ENCODE results near the gene ZNF311.
"Not testable (repeated sequence)": the region's sequence is repeated elsewhere in the genome, so short reads cannot be mapped to it uniquely, and the experiment has no call there.

ZNF311 gene

DNA sequence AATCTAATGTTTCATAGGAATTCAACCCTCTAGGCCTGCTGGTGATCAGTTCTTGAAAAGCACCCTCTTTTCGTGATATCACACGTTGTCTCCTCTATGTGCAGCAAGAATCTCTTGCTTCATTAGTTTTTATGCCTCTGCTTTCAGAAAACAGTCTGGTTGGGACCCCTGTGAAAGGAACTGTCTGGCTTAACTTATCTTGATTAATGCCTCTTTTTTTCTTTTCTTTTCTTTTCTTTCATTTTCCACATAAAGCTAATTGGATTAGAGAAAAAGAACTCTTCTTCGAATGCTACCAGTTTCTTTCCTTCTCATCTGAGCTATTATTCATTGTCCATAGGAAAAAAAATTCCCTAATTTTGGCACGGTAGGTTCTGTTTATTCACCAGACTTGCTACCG lies 21.3 kb downstream of the ZNF311 start:
- no peak for DNase-seq (ENCODE audit: low read depth in 2 of 3, low spot score in 2 of 3)

DNA sequence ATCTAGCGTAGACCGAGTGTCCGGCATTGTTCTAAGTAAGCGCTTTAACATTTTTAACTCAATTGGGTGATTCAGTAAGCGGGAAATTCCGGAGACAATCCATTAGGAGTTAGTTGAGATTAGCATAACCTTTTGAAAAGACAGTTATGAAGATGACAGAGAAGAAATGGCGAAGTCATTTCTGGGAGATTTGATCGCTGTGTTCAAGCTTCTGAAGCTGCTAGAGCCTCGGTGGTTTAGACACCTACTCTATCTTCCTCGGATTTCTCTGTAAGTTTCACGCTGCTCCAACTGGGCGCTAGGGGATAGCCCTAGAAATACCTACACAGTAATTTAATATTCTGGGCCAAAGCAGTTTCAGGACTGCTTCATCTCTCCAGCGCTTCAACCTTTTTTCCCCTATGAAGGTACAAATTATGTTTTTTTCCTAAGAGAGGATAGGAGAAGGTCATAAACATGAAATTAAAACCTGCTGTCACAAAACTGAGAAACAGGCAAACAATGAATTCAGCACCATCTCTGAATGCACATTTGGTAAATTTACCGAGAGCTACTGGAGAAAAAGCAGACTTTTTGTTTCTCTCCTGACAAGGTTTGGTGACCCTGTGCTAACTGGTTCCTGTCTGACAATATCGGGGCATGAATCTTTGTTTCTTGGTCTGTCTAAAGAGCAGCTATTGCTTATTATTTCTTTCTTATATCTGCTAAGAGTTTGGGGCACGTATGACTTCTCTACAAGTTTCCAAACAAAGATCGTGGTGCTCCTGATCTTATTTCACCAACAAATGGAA lies 22.4 kb downstream of the ZNF311 start:
- DNase-seq (ENCODE audit: low read depth in 2 of 3, low spot score in 2 of 3), result no peak

DNA sequence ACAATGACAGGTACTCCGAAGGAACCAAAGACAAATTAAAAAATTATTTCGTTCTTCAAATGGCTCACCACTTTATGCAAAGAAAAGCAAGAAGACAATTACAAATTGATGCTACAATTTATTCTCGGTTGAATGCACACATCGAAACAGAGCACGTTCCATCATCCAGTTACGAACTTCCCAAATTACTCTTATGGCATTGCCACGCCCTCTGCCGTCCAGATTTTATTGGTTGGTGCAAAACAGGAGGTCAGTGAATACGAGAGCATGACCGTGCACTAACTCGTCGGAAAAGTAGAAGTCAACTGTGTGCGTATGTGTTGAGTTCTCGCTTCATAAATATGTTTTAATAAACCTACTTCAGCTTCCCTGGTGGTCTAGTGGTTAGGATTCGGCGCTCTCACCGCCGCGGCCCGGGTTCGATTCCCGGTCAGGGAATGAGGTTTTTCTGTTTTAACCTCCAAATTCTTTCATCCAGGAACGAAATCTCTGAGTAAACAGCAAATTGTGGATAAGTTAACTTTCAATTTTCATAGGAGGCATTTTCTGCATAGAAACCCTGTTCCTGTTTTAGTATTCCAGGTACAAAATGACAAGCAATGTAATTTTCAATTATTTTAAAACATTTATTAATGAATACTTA lies 23.2 kb downstream of the ZNF311 start:
- DNase-seq (ENCODE audit: low read depth in 2 of 3, low spot score in 2 of 3), result peak; percentile 53 to 84 (median 79)

DNA sequence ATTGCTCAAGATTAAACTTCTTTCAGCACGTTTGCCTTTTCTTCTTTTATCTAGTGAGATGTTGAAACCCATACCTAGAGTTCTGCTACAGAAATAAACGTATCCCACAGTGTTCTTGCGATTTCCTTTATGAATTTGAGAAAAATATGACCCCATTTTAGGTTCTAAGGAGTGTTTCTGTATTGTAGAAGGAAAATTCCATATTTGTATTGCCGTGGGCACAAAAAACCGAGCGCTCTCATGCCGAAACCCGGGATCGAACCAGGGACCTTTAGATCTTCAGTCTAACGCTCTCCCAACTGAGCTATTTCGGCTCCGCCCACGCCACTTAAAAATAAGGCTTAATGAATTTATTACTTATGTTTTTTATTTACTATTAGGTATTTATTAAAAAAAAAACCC lies 23.7 kb downstream of the ZNF311 start:
- DNase-seq (ENCODE audit: low read depth in 2 of 3, low spot score in 2 of 3), result peak; percentile 52 to 78 (median 76)

DNA sequence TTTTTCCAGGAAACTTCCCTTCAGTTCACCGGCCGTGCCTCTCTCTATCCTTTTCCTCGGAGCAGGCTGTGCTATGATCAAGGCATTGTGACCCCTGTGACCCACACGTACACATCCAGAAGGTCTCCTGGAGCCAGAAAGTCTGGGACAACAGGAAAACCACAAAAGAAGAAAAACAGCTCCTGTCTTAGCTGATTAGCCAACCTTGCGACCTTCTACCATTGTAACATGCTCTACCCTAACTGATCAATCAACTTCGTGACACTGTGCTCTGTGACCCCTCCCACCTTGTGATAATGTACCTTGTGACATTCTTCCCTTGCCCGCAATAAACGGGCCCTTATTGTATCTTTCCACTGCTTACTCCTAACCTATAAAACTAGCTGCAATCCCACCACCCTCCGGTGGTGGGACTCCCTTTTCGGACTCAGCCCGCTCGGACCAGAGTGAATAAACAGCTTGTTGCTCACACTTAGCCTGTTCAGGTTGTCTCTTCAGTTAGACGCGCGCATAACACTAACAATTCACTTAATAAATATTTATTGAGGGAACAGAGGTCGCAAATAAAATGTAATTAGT lies 24.2 kb downstream of the ZNF311 start:
- no peak for DNase-seq (ENCODE audit: low read depth in 2 of 3, low spot score in 2 of 3)

DNA sequence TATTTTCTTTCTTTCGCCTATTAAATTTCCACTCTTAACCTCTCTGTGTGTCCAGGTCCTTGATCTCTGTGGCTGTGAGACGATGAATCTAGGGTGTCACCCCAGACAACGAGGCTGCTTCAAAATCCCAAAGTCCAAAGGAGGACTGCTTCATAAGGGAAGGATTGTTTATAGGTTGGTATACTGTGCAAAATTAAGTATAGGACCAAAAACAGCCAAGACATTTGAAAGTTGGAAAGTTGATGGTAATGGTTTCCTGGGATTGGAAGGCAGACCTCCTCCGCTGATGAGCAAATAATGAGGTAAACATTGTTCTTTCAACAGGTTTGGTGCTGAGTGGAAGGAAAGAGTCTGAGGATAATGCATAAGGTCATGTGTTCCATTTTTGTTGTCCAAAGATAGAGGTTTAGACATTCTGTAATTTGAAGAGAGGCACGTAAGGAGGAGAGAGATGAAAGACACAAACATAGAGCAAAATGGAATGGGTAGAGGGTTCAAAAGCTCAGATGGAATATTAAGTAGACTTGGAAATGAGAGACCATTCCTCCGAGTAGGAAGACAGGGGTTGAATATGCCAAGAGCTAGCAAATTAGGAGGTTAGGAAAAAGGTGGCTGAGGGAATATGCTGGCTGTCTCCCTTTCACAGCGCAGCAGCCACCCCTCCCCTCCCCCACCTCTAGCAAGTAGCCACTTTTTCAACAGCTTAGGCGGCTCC lies 24.8 kb downstream of the ZNF311 start:
- no peak for DNase-seq (ENCODE audit: low read depth in 2 of 3, low spot score in 2 of 3)

DNA sequence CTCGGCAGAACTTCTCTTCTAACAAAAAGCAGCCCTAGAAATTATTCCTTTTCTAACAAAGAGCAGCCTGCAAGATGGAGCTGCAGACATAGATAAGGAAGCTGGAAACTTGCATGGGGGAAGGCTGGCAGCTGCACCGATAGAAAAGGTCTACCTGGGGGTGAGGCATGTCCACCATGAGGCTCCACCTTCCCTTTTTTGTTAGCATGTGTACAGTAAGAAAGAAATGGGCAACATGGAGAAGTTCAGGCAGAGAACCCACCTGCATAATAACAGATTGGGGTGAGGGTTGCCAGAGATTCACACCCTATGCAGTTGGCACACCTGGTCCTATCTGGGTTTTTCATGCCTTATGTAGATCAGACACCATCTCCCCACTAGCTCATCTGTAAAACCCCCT lies 25.4 kb downstream of the ZNF311 start:
- no peak for DNase-seq (ENCODE audit: low read depth in 2 of 3, low spot score in 2 of 3)

DNA sequence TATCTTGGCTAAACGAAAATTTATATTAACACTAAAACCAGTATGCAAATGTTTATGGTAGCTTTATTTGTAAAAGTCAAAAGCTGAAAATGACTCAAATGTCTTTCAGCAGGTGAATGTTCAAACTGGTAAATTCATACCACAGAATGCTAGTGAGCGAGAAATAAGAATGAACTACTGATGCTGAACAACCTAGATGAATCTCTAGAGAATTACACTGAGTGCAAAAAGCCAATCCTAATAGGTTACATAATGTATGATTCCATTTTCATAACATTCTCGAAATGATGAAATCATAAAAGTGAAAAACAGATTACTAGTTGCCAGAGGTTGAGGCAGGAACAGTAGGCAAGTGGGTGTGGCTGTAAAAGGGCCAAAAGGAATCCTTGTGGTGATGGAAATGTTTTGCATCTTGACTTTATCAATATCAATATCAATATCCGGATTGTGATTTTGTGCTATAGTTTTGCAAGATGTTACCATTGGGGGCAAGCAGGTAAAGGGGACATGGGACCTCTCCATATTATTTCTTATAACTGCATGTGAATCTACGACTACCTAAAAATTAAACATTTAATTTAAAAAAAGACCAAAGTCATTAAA lies 26.1 kb downstream of the ZNF311 start:
- DNase-seq (ENCODE audit: low read depth in 2 of 3, low spot score in 2 of 3), result no peak

DNA sequence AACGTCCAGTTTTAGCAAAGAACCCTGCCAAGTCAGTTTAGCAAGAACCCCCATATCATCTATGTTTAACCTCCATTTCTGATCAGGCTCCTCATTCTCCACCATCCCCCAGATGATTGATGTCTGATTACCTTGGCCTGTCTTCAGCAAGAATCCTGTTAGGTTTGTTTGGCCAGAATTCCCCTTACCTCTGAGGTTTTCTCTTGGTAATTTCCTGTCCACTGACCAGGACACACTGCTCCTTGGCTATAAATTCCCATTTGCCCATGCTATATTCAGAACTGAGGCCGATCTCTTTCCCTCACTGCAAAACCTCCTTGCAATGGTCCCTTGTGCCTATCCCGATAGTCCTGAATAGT lies 27.0 kb downstream of the ZNF311 start:
- DNase-seq (ENCODE audit: low read depth in 2 of 3, low spot score in 2 of 3), result no peak

DNA sequence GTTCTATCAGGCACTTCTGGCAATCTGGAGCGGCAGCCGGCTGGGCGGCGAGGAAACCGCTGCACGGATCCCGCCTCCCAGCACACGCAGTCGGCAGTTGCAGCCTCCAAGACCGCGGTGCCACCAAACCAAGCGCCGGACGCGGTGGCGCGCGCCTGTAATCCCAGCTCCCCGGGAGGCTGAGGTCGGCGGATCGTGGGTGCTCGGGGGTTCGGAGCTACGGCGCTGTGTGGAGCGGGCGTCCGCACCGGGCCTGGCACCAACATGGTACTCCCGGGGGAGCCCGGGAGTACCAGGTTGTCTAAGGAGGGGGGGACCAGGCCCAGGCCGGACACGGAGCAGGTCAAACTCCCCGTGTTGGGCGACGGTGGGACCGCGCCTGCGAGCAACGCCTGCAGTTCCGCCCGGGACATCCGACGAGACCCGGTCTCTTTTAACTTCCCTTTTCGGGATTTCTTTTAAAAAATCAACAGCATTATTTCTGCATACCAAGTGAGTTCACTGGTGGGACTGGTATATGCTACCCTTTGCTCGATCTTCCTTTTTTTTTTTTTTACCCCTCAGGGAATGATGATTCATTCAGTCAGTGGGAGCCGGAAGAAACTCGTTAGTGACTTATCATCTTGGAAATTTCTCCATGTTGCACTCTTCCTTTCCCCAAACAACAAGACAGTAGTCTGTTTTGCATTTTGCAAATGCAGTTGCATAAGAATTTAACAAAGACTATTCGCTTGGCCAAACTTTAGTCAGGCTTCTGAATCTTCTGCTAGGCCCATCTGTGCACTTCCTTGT lies 27.6 kb downstream of the ZNF311 start:
- no peak for DNase-seq (ENCODE audit: low read depth in 2 of 3, low spot score in 2 of 3)

DNA sequence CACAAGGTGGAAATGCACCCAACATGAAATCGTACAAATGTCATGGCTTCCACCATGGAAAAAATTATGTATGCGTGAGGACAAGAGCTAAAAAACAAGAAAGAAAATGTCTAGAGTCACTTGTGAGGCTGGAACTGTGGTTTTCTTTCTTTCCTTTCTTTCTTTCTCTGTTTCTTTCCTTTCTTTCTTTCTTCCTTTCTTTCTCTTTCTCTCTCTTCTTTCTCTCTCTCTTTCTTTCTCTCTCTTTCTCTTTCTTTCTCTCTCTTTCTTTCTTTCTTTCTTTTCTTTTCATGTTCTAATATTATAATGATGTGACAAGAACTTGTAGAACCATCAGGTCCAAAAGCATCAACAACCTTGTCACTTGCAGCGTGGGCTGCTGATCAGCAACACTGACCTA lies 28.4 kb downstream of the ZNF311 start:
- no peak for DNase-seq (ENCODE audit: low read depth in 2 of 3, low spot score in 2 of 3)

DNA sequence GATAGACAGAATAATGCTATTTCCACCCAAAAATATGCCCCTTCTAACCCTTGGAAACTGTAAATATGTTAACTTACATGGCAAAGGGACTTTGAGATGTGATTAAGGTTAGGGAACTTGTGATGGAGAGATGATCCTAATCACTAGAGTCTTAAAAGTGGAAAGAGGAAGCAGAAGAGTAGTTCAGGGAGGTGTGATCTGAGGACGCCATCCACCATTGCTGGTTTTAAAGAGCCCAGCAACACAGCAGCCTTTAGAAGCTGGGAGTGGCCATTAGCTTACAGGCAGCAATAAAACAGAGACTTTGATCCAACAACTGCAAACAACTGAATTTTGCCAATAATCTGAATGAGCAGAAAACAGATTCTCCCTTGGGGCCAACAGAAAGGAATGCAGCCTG lies 30.6 kb downstream of the ZNF311 start:
- DNase-seq (ENCODE audit: low read depth in 2 of 3, low spot score in 2 of 3), result no peak

DNA sequence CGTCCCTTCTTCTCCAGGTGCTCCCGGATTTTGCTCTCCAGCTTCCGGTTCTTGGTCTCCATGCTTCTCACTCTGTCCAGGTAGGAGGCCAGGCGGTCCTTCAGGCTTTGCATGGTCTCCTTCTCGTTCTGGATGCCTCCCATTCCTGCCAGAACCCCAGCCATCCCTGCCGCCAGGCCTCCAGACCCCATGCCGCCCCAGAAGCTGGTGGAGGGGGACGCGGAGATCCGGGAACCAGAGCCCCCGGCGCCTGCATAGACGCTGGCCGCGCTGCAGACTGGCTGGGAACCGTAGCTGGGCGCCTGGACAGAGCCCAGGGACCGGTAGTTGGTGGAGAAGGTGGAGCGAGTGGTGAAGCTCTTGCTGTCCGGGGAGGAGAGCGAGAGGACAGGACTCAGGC lies 35.1 kb downstream of the ZNF311 start:
- not testable (repeated sequence) for DNase-seq (ENCODE audit: low read depth in 2 of 3, low spot score in 2 of 3)

DNA sequence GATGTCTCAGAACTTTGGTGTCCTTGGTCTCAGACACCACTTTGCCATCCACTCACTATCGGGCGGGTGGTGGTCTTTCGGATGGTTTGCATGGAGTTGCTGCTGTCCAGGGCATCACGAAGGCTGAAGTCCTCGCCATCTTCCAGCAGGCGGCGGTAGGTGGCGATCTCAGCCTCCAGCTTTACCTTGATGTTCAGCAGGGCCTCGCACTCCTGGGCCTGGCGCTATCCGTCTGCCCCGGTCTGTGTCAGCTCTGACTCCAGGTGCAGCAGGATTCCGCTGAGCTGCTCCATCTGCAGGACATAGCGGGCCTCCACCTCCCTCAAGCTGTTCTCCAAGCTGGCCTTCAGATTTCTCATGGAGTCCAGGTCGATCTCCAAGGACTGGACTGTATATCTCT lies 36.0 kb downstream of the ZNF311 start:
- no peak for DNase-seq (ENCODE audit: low read depth in 2 of 3, low spot score in 2 of 3)

DNA sequence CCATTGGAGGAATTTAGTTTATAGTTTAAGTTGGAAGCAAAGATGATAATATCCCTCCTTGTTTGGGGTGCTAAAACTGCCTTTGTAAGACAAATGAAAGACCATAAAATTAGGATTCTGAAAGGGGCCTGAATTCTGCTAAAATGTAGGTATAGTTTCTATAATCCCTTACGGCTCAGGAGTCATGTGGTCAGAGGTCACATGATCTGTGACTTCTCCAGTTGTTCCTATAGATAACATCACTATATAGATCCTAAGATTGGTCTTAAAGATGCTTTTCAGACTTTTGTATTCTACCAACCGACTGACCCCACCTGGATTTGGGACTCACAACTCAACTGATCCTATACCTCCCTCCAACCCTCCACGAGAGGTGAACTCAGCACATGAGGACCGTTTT lies 36.6 kb downstream of the ZNF311 start:
- no peak for DNase-seq (ENCODE audit: low read depth in 2 of 3, low spot score in 2 of 3)

DNA sequence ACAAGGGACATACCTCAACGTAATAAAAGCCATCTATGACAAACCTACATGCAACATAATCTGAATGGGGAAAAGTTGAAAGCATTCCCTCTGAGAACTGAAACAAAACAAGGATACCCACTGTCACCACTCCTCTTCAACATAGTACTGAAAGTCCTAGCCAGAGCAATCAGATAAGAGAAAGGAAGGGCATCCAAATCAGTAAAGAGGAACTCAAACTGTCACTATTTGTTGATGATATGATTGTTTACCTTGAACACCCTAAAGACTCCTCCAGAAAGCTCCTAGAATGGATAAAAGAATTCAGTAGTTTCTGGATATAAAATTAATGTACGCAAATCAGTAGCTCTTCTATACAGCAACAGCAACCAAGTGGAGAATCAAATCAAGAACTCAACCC lies 39.4 kb downstream of the ZNF311 start:
- DNase-seq (ENCODE audit: low read depth in 2 of 3, low spot score in 2 of 3), result no peak

DNA sequence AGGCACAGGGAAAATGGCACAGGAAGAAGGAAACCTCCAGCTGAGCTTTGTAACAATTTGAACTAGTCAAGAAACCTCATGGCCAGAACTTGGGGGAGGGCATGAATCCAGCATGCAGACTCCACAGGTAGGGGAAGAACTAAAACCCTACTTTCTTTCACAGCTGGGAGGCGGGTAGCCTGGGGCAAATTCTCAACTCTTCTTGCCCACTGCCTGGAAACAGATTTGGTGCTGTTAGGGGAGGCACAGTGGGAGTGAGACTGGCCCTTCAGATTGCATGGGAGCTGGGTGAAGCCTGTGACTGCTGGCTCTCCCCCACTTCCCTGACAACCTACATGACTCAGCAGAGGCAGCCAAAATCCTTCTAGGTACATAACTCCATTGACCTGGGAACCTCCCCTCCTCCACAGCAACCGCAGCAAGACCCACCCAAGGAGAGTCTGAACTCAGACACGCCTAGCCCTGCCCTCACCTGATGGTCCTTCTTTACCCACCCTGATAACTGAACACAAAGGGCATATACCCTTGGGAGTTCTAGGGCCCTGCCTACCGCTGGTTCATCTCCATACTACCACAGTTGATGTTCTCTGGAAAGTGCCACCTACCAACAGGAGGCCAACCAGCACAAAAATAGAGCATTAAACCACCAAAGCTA lies 44.1 kb downstream of the ZNF311 start:
- DNase-seq (ENCODE audit: low read depth in 2 of 3, low spot score in 2 of 3), result no peak

DNA sequence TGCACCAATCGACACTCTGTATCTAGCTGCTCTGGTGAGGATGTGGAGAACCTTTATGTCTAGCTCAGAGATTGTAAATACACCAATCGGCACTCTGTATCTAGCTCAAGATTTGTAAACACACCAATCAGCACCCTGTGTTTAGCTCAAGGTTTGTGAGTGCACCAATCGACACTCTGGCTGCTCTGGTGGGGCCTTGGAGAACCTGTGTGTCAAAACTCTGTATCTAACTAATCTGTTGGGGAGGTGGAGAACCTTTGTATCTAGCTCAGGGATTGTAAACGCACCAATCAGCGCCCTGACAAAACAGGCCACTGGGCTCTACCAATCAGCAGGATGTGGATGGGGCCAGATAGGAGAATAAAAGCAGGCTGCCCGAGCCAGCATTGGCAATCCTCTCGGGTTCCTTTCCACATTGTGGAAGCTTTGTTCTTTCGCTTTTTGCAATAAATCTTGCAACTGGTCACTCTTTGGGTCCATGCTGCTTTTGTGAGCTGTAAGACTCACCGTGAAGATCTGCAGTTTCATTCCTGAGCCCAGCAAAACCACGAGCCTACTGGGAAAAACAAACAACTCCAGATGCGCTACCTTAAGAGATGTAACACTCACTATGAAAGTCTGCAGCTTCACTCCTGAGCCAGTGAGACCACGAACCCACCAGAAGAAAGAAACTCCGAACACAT lies 46.4 kb downstream of the ZNF311 start:
- DNase-seq (ENCODE audit: low read depth in 2 of 3, low spot score in 2 of 3), result not testable (repeated sequence)

DNA sequence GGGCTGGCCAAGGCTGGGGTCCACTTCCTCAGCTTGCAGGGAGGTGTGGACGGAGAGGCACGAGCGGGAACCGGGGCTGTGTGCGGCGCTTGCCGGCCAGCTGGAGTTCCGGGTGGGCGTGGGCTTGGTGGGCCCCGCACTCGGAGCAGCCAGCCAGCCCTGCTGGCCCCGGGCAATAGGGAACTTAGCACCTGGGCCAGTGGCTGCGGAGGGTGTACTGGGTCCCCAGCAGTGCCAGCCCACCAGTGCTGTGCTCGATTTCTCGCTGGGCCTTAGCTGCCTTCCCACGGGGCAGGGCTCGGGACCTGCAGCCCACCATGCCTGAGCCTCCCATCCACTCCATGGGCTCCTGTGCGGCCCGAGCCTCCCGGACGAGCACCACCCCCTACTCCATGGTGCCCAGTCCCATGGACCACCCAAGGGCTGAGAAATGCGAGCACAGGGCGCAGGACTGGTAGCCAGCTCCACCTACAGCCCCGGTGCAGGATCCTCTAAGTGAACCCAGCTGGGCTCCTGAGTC lies 47.3 kb downstream of the ZNF311 start:
- DNase-seq (ENCODE audit: low read depth in 2 of 3, low spot score in 2 of 3), result not testable (repeated sequence)

Data from activated CD8-positive, alpha-beta memory T cell treated with anti-CD3 and anti-CD28 coated beads for 48 hours (primary cell).